HG02943 (cell line): ENCODE results near the gene ALG9.
"Not testable (repeated sequence)": the region's sequence is repeated elsewhere in the genome, so short reads cannot be mapped to it uniquely, and the experiment has no call there.

Experiments used
- ATAC-seq: cut with Tn5 transposase; IDR thresholded peaks from one replicate; pipeline ENCODE4 v1.9.1; 2021; ENCODE audit warnings: mild to moderate bottlenecking, low read depth, moderate library complexity; ENCODE audit not compliant: unreplicated experiment

Gene ALG9

DNA sequence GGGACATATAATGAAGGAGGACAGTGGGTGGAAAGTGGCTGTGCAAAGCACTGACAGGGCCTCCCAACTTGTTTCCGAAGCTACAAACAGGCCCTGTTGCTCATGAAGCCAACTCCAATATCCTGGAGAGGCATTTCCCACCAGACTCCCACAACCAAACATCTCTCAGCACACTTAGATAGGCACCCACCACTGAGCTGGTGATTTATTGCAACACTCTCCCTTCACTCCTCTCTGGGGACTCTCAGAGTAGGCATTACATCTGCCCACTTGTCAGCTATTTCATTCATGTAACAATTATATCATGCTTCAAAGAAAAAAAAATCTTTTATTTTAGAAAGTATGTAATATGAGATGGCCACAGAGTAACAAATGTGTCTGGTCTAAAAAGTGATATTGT is 73.1 kb downstream of the ALG9 start:
- no peak for ATAC-seq

DNA sequence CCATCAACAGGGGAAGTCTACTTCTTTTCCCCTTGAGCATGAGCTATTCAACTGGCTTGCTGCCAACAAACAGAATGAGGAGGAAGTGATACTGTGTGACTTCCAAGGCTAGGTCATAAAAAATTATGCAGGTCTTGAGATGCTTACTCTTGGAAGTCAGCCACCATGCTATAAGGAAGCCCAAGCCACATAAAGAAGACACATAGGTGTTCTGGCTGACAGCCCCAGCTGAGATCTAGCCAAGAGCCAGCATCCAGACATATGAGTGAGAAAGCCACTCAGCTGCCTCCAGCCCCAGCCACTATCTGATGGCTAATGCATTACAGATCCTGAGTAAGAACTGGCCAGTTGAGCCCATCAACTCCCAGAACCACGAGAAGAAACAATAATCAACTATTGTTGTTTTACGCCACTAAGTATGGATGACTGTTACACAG is 74.2 kb downstream of the ALG9 start:
- ATAC-seq: no peak

DNA sequence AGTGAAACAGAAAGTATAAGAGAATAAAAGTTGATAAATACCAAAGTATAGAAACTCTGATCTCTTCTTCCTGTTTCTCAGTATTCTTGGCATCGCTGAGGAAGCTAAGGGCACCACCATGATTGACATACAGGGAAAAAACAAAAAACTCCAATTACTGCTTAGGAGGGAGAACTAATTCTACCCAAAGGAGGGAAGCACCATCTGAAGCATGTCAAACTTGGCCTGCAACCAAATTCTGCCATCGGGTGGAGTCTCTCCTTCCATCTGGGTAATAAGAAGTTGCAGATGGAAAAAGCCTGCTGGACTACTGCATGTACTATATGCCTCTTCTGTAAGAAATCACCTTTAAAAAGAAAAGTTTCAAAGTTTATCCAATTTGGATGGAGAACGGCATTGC is 74.7 kb downstream of the ALG9 start:
- no peak for ATAC-seq

DNA sequence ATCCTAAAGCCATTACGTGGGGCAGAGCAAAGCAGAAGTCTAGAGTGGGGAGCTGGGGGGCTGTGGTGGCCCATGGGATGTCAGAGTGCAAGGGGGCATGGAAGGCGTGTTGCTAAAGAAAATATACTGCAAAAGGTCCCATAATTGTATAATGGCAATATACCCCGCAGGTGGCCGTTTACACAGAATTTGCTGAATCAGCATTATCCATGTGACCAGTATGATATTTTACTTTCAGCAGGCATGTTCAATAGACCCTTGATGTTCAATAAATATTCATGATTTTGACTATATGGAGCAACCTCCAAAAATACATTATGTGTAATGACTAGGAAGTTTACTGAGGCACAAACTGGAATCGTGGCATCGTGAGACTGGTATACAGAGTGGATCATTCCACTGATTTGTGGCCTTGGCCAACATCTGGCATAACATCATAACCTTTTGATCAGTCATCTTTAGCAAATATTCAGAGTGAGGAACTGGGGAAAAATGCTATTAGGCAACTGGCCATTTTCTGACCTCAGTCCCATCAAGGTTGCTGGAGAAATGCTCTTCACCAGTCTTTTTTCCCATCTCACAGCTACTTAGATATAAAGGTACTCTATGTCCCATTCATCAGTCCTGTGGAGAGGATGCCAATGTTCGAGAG is 75.9 kb downstream of the ALG9 start:
- no peak for ATAC-seq

DNA sequence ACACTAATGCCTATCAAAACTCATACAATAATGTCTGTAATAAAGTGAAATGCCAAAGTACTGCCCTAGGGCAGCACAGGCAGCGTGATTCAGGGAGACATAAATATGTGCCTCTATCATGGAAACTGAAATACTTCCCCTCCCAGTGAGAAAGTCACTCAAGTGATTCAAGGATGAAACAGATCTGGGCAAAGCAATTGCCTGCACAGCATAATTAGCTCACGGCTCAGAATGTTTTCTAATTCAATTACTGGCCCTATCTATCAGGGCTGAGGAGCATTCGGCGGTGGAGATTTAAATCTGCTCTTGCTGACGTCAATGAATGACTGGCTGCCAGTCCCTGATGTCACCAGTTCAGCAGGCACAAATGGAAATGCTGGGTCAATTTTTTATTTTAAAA is 77.5 kb downstream of the ALG9 start:
- ATAC-seq: no peak

DNA sequence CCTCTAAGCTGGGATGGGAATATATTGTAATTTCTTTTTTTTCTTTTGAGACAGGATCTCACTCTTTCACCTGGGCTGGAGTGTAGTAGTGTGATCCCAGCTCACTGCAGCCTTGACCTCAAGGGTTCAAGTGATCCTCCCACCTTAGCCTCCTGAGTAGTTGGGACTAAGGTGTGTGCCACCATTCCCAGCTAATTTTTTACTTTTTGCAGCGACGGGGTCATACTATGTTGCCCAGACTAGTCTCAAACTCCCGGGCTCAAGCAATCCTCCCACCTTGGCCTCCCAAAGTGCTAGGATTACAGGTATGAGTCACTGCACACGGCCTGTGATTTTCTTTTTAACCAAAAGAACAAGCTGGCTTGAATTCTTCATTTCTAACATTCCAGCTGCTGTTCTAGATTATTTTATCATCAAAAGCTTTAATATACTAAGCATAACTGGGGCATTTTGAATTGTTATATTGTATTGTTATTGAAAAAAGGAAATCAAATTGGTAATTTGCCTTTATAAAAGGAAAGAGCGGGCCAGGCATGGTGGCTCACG is 78.4 kb downstream of the ALG9 start:
- no peak for ATAC-seq

DNA sequence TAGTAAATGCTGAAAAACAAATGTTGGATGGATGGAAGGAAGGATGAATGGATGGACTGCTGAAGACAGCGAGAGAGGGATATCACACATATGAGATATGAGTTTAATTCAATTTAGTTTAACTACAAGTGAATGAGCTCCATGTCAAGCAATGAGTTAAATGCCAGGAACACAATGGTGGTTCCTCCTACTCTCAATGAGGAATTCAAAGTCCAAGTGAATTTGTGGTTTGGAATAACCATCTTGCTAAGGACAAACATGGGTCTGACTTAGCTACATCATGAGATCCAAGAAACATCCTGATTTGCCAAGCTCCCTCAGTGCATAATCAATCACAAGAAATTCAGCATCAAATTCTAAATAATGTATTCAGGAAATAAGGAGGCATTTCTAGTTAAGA is 79.1 kb downstream of the ALG9 start:
- ATAC-seq: no peak

DNA sequence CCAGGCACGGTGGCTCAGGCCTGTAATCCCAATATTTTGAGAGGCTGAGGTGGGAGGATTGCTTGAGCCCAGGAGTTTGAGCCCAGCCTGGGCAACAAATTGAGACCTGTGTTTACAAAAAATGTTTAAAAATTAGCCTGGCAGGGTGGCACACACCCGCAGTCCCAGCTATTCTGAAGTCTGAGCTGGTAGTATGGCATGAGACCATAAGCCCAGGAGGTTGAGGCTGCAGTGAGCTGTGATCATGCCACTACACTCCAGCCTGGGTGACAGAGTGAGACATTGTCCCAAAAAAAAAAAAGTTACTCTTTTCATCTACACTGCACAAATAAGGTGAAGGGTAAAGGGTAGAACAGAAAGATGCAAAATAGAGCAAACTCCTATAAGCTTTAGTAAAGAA is 82.9 kb downstream of the ALG9 start:
- ATAC-seq: no peak

DNA sequence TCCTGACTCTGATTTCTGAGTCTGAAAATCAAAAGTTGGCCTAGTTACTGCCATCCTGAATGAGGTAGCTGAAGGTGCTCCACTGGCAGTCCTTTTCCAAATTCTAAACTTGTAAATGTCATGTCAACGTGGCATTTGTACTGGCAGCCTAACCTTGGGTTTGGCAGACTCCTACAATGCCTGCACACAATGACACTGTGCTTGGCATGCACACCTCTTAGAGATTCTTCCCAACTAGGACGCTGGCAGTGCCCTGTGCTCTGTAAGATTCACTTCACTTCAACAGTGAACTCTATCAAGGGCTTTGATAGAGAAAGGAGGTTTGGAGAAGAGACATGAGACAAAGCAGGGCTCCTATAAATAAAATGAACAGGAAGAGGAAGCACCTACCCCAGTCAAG is 83.3 kb downstream of the ALG9 start:
- ATAC-seq: no peak

DNA sequence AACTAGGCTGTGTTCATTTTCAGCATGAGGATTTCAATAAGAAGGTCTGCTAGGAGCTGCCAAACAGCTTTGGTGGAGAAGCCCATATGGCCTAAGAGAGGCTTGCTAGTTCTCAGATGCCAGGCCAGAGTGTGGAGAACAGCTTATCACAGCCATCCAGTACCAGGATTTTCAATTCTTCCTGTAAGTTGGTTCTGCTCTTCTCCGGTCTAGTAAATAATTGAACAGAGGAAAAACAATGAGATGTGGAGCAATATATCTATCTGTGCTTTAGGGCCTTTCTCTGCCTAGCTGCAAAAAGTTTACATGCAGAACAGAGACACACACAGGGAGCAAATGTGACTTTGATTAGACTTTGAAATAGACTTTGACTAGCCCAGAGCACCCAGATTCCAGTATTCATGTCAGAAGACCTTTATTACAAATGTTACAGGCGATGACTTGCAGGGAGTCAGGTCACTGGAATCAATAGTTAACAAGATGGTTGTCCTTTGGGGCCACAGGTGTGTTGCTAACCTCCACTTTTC is 85.4 kb downstream of the ALG9 start:
- ATAC-seq: no peak

DNA sequence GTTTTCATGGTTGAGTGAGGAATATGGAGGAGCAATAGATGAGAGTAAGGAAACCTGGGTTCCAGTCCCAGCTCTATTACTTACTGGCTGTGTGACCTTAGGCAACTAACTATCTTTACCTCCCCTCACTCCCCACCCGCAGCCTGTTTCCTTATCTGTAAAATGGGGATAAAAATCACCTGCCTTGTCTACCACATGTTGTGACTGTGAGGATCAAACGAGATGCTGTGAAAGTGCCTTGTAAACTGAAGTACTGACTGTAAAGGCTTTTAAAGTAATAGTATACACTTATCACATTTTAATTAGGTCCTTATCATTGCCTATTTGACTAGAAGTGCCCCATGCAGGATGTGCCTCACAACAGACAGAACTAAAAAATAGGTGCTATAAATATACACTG is 86.3 kb downstream of the ALG9 start:
- ATAC-seq: no peak

DNA sequence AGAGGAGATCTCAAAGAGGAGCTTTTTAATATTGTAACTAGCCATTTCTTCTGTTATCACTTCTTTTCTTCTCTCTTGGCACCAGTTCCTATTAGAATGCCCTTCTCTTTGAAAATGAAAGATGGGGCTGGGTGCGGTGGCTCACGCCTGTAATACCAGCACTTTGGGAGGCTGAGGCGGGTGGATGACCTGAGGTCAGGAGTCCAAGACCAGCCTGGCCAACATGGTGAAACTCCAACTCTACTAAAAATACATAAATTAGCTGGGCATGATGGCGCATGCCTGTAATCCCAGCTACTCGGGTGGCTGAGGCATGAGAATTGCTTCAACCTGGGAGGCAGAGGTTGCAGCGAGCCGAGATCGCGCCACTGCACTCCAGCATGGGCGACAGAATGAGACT is 87.1 kb downstream of the ALG9 start:
- ATAC-seq: not testable (repeated sequence)

DNA sequence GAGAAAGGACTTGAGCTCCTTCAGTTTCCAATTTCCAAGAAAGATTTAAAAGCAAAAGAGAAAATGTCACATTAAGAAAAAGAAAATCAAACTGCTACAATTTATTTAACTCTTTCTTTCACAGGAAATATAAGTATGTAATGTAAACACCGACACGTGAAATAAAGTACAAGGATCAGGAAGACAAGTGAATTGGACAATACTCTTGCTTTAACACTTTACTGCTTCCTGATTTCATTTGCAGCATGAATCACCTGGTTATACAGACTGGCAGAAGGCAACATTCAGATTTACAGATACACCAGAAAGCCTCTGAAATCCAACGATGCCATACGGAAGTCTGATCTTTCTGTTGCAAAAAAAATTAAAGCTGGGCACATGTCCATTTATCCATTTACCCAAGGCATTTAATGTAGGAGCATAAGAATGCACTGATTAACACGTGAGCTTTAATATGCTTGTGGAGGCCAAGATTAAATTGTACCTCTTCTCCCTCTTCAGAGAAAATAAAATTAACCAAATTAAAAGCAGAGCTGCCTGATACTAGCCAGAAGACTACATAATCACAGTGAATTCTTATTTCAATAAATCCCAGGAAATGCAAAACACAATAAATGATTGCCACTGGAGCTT is 89.2 kb downstream of the ALG9 start:
- ATAC-seq: no peak

DNA sequence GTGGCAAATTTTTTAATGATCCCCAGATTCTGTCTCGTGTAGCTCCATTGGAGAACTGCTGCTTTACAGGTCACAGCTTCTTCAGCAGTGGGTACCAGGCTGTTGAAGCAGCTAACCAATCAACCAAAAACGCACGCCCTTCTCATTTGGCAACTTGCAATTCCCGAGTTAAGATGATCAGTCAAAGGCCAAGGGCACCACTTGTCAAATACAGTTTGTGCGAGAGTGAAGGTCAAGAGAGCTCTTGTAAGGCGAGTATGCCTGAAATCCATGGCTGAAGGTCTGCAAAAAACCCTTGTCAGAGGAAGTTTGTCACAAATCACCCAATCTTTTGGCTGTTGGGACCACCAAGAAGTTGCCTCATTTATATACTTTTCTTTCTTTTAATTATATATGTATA is 92.3 kb downstream of the ALG9 start:
- no peak for ATAC-seq

DNA sequence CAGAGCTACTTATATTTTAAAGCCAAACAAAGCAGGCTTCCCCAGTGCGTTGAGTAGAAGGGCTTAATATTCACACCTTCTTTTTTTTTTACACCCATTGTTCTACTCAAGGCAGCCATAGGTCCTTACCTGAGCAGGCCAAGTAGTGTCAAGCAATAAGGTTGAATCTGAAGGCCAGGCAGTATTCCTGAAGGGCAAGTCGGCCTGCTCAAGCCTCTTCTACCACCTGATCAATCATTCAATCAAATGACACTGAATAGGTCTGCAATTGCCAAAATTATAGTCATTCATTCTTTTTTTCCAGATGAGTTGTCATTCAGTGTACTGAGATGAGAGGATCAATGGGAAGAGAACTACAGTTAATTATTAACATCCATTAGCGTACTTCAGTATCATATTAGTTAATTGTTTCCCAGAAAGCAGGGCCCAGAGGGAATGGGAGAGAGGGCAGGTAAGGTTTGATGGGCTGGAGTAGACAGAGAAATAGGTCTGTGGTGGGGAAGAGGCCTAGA is 93.3 kb downstream of the ALG9 start:
- ATAC-seq: no peak

DNA sequence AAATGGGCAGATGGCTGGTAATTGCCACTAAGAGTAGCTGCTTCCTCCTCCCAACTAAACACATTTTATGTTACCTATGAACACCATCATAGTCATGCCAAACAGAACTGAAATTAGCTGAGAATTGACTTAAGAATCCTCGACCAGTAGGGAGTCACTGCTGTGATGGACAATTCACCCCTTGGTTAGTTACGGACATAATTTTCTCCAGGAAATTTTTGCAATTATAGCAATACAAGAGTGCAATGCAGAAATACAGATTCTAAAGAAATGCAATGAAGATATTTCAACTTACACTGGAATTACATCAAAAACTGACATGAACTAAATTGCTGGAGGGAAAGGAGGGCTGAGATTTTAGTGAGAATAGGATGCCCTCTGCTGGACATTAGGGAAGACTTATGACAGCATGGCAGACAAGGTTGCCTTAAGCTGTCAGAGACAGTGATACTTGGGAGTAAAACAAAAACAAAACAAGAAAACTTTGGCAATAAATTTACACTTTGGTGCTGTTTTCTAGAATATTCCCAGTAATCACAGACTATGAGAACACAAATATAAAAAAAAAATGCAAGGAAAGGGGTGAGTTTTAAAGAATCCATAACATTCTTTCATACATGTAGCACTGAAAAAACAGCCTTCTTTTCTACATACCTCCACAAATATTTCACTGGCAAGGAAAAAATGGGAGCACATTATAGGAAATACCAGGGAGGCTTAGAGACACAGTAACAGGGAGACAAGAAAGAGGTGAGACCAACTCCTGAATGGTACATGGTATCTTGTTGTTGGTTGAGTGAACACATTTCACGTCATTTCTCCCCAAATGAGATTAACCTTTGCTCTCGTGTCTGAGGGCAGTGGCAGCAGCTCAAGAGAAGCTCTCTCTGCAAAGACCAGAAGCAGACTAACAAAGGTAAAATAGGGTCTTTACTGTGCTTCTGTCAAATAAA is 94.0 kb downstream of the ALG9 start:
- peak; percentile 59 for ATAC-seq

DNA sequence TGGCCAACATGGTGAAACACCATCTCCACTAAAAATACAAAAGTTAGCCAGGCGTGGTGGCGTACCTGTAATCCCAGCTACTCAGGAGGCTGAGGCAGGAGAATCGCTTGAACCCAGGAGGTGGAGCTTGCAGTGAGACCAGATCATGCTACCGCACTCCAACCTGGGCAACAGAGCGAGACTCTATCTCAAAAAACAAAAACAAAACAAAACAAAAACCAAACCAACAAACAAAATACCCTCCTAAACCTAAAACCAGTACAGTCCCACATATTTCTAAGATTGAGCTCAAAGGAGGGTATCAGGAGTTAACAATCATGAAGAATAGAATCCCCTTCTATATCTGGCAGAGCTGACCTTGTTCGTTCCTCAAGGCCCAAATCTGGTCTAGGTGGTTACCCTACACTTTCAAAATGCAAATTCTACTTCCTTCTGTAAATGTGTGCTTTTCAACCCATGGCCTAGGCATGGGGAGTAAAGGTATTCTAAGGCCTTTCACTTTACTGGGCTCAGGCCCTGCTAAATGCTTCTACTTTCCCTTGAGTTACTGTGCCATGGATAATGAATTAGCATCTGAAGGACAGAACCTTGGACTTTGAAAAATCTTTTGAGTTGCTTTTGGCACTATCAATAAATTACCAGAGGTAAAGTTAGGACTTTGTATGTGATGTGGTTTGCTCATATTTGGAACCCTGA is 94.8 kb downstream of the ALG9 start:
- peak; percentile 88 for ATAC-seq

DNA sequence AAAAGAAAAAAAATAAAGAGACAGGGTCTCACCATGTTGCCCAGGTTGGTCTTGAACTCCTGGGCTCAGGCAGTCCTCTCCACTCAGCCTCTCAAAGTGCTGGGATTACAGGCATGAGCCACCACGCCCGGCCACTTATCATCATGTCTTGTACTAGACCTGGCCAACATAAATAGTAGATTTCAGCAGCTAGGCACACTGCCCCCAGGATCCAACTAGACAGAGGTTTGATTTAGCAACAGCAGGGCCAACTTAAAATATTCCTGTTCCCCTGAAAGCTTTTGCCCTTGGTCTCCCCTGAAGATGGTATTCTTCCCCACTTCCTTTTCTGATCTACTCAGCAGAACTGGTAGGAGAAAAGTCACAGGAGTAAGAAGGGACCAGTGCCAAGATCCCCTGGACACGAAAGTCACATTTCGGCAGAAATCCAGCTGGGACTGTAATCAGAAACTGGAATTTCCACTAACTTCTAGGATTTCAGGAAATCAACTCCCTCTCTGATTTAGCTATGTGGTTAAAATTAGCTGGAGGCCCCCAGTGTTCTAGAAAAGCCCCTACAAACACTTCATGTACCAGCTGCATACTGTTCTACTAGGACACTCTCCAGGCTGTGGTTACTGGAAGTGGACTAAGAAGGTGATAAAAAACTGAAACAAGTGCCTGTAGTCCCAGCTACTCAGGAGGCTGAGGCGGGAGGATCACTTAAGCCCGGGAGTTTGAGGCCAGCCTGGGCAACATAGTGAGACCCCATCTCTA is 96.2 kb downstream of the ALG9 start:
- ATAC-seq: no peak

DNA sequence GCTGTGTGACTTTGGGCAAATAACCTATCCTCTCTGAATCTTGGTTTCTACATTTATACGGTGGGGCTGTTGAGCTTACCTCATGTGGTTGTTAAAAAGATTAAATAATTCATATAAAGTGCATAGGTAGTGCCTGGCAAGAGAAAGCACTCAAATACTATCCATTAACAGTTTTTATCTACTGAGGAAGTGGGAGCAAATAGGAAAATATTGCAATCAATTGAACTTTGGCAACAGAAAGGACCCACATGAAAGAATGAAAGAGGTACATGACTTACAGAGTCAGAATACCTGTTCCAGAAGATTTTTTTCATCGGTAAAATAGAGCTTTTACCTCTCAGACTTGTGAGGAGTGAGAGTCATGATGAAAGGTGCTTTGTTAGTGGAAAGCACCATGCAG is 98.8 kb downstream of the ALG9 start:
- ATAC-seq: no peak
